HG03108 (cell line): Measurements from ENCODE around the gene OR5P2.
"Not testable (repeated sequence)": the region's sequence is repeated elsewhere in the genome, so short reads cannot be mapped to it uniquely, and the experiment has no call there.

Experiments
- ATAC-seq: cut with Tn5 transposase; IDR thresholded peaks from one replicate; pipeline ENCODE4 v1.9.1; 2021; ENCODE audit warnings: moderate library complexity; ENCODE audit not compliant: unreplicated experiment

The OR5P2 gene

GRCh38 chr11:7796842-7797241, at the start of gene OR5P2:
OR5P2 (minus strand) TSS chr11:7796942; CDS start chr11:7796942, 0 bp downstream.
- no peak for ATAC-seq

GRCh38 chr11:7846003-7846402, 49.3 kb upstream of the OR5P2 start:
- ATAC-seq = no peak

- ATAC-seq = no peak
Observed at GRCh38 chr11:7844986-7845385, 48.2 kb upstream of the OR5P2 start.

- no peak for ATAC-seq
Observed at GRCh38 chr11:7844521-7844920, 47.8 kb upstream of the OR5P2 start.

GRCh38 chr11:7840578-7840977, 43.8 kb upstream of the OR5P2 start:
- ATAC-seq = no peak

- no peak for ATAC-seq
Observed at GRCh38 chr11:7833527-7833926, 36.8 kb upstream of the OR5P2 start.

GRCh38 chr11:7830740-7831139, 34.0 kb upstream of the OR5P2 start, which contains the start of gene OR5P3:
OR5P3 (minus strand) TSS chr11:7830840.
- ATAC-seq = no peak

GRCh38 chr11:7826324-7826723, 29.6 kb upstream of the OR5P2 start:
- no peak for ATAC-seq

- not testable (repeated sequence) for ATAC-seq
Observed at GRCh38 chr11:7820417-7820816, 23.7 kb upstream of the OR5P2 start.

GRCh38 chr11:7814897-7815296, 18.2 kb upstream of the OR5P2 start:
- ATAC-seq = not testable (repeated sequence)

GRCh38 chr11:7810301-7810700, 13.6 kb upstream of the OR5P2 start:
- not testable (repeated sequence) for ATAC-seq

- ATAC-seq = no peak
Observed at GRCh38 chr11:7793233-7793632, 3.5 kb downstream of the OR5P2 start.

- ATAC-seq = peak; percentile 90
Observed at GRCh38 chr11:7787239-7787638, 9.5 kb downstream of the OR5P2 start.

GRCh38 chr11:7775689-7776088, 21.1 kb downstream of the OR5P2 start:
- ATAC-seq = no peak

GRCh38 chr11:7764301-7764700, 32.4 kb downstream of the OR5P2 start:
- ATAC-seq = not testable (repeated sequence)

GRCh38 chr11:7759010-7759409, 37.7 kb downstream of the OR5P2 start:
- ATAC-seq = peak; percentile 64

GRCh38 chr11:7749456-7749855, 47.3 kb downstream of the OR5P2 start:
- no peak for ATAC-seq
